GM12873 (cell line): ENCODE measurements around the gene NSD1.

ENCODE experiments used
- TF ChIP-seq, protein P1 (sequence below): IDR thresholded peaks from 2 replicates; pipeline ENCODE4 v1.5.1; 2012; ENCODE audit warnings: low read depth, mild to moderate bottlenecking, moderate library complexity, low read length, control low read depth; ENCODE audit not compliant: insufficient read depth; ENCODE audit errors: missing control alignments

NSD1 gene

DNA sequence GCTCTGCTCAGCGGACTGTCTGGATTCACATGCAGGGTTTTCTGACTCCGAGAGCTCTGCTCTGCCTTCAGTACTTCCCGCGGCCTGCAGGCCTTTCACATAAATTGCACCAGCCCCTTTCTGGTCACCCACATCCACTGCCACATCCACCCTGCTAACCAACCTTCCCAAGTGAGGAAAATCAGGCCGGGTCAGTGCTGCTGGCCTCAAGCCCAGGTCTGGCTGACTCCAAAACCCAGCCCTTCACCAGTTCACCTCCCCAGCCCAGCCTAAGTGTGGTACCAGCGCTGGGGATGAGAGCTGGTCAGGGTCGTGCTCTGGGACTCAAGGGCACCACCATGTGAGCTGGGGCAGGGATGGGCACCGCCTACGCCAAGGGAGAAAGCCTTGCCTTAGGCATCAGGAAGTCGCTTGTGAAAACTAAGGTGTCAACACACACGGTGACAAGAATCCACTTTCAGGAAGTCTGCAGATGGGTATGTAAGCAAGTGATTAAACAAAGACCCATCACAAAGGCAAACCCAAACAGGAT, 205.6 kb downstream of the NSD1 start:
- TF ChIP-seq, protein P1, sequence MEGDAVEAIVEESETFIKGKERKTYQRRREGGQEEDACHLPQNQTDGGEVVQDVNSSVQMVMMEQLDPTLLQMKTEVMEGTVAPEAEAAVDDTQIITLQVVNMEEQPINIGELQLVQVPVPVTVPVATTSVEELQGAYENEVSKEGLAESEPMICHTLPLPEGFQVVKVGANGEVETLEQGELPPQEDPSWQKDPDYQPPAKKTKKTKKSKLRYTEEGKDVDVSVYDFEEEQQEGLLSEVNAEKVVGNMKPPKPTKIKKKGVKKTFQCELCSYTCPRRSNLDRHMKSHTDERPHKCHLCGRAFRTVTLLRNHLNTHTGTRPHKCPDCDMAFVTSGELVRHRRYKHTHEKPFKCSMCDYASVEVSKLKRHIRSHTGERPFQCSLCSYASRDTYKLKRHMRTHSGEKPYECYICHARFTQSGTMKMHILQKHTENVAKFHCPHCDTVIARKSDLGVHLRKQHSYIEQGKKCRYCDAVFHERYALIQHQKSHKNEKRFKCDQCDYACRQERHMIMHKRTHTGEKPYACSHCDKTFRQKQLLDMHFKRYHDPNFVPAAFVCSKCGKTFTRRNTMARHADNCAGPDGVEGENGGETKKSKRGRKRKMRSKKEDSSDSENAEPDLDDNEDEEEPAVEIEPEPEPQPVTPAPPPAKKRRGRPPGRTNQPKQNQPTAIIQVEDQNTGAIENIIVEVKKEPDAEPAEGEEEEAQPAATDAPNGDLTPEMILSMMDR, result no peak

DNA sequence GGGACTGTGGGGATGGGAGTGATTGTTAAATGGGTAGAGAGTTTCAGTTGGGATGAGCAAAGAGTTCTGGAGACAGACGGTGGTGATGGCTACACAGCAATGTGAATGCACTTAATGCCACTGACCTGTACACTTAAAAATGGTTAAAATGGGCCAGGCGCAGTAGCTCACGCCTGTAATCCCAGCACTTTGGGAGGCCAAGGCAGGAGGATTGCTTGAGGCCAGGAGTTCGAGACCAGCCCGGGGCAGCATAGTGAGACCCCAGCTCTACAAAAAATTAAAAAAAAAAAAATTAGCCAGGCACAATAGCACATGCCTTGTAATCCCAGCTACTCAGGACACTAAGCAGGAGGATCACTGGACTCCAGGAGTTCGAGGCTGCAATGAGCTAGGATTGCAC, 210.2 kb downstream of the NSD1 start:
- TF ChIP-seq, protein P1, result no peak

DNA sequence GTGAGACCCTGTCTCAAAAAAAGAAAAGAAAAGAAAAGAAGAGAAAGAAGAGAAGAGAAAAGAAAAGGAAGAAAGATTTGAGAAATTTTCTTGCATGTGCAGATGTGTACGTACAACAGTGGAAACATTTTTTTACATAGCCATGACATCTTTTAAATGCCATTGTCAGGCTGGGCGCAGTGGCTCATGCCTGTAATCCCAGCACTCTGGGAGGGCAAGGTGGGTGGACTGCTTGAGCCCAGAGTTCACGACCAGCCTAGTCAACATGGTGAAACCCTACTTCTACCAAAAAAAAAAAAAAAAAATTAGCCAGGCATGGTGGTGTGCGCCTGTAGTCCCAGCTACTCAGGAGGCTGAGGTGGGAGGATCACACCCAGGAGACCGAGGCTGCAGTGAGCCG, 211.3 kb downstream of the NSD1 start:
- TF ChIP-seq, protein P1, result no peak

DNA sequence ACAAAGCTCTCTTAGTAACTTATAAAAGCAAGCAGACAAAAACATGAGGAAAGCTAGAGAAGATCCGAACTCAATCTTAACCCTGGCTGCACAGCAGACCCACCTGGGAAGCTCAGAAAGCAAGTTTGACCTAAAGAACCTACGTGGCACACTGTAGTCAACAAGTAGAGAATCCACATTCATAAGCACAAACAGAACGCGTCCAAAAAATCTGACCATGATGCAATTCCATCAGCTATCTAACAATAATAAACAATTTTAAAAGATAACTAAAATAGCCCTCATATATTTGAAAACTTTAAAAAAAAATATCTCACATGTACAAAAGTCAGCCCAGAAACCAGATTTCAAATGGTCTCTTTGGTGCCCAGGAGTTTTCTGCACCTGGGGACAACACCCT, 213.2 kb downstream of the NSD1 start:
- TF ChIP-seq, protein P1, result no peak

DNA sequence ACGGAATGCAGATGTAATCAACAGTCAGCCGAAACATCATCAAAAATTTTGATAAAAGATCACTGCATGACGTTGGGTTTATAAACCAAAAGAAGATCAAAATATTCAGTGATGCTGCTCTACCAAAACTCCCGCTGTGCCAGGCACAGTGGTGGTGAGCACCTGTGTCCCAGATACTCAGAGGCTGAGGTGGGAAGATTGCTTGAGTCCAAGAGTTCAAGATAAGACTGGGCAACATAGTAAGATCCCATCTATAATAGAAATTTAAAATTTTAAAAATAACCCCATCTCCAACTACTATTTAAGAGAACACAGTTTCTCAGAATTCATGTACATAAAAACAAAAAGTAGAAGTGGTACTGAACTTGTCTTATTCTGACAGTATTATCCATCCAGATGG, 214.1 kb downstream of the NSD1 start:
- TF ChIP-seq, protein P1, result no peak

DNA sequence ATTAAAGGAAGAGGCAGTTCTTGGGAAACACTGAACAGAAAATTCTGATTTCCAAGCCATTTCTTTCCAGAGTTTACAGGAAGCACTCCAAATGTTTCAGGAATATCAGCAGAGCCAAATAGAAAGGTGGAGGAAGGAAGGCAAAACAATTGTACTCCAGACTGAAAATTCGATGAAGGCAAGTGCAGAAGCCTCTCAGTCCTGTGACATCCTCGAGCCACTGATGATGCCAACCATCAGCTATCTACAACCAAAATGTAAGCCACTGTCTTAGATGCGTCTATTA, 215.7 kb downstream of the NSD1 start:
- TF ChIP-seq, protein P1, result no peak

DNA sequence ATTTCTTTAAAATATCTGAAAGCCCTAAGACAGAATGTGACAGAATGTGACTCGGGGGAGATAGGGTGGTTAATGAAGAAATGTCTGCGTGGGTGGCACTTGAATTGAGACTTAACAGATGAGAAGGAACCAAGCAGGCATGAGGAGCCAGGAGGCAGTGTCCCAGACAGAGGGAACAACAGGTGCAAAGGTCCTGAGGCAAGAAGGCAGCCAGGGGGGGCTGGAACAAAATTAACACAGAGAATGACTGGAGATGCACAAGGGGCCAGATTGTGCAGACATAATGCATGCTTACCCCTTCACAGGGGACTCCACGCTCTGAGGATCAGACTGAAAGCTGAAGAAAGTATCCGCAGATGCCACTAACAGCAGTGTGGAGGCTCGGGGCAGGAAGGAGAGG, 216.2 kb downstream of the NSD1 start:
- TF ChIP-seq, protein P1, result no peak
